HepG2 (cell line): ENCODE data around the gene S100A7. TPM values are rescaled to one million over a fixed set of nuclear protein-coding genes. Genes with fewer than 3 reads are reported as not detected.
A peak's percentile ranks its signal among the peaks of the same experiment; 100 is the strongest.

Experiments used
- ATAC-seq: fragments of 200-7000 bp; cut with Tn5 transposase; 3 replicates; pipeline ENCODE4 v1.9.1; 2020; ENCODE audit warnings: mild to moderate bottlenecking, moderate library complexity
- BruUV-seq: library from RNA; stranded (reverse); fragments of 400-500 nt; replicated peaks from 2 replicates; lab custom pipeline; 2021; lab: Mats Ljungman, UMichigan
- CTCF ChIA-PET: fragments of 300-600 bp; formaldehyde crosslinking; extraction: SDS; loops from one replicate; lab custom pipeline; 2021; ENCODE audit warnings: low total read pairs, inconsistent platforms, low intra/inter-chr PET ratio; lab: Yijun Ruan, JAX
- POLR2A ChIA-PET: fragments of 350-600 bp; sonication (Branson Sonifier 250); formaldehyde crosslinking; loops from one replicate; lab custom pipeline; 2020; ENCODE audit warnings: antibody characterized with exemption, inconsistent platforms; lab: Yijun Ruan, JAX
- DNase-seq: peaks from one replicate; pipeline ENCODE4 v3.0.0-alpha.2; 2015; ENCODE audit warnings: low spot score
- FAIRE-seq: peaks from 3 replicates; lab custom pipeline; 2011; peaks lifted over from hg19 to GRCh38; lab: Jason Lieb, UNC
- H2AFZ ChIP-seq: one replicate; pipeline ENCODE4 v1.6.1; 2011; ENCODE audit warnings: low read length, inconsistent platforms
- H3K27ac ChIP-seq: fragments of 300-600 bp; 3 replicates; pipeline ENCODE4 v1.8.0; 2011; ENCODE audit warnings: mixed run types, mild to moderate bottlenecking, mixed read lengths, low read length, inconsistent platforms; ENCODE audit not compliant: insufficient read depth; ENCODE audit errors: extremely low read length
- H3K27me3 ChIP-seq, 2 experiments: fragments of 200-600 bp in 1 of 2; 2 replicates in 1 of 2; 3 replicates in 1 of 2; pipeline versions ENCODE4 v1.6.0 to v1.8.0; 2011; ENCODE audit warnings: low read length in 2 of 2, mild to moderate bottlenecking in 2 of 2, moderate library complexity in 2 of 2, inconsistent platforms in 1 of 2; ENCODE audit not compliant: insufficient read depth in 2 of 2, control insufficient read depth in 1 of 2
- H3K36me3 ChIP-seq, 2 experiments: fragments of 200-600 bp in 1 of 2; replicated peaks in 1 of 2; 2 replicates in 1 of 2; 3 replicates in 1 of 2; pipeline versions ENCODE4 v1.5.1 to v1.8.0; 2011; ENCODE audit warnings: low read length in 2 of 2, inconsistent platforms in 1 of 2; ENCODE audit not compliant: insufficient read depth in 2 of 2, control insufficient read depth in 1 of 2
- H3K4me1 ChIP-seq: 2 replicates; pipeline ENCODE4 v1.5.1; 2012; ENCODE audit warnings: low read length, inconsistent platforms; ENCODE audit not compliant: insufficient read depth
- H3K4me2 ChIP-seq: 2 replicates; pipeline ENCODE4 v1.6.0; 2011; ENCODE audit warnings: low read depth, low read length, inconsistent platforms
- H3K4me3 ChIP-seq, 3 experiments: fragments of 200-600 bp in 1 of 3; sonication (generic), shearing (Covaris generic) in 1 of 3; replicated peaks in 1 of 3; 2 replicates each; pipeline ENCODE4 v1.5.1; 2011 to 2016; ENCODE audit warnings: low read length in 3 of 3, inconsistent platforms in 2 of 3, low read depth in 2 of 3, mild to moderate bottlenecking in 2 of 3, control low read depth in 1 of 3, mixed read lengths in 1 of 3; ENCODE audit not compliant: insufficient read depth in 1 of 3
- H3K79me2 ChIP-seq: one replicate; pipeline ENCODE4 v1.6.1; 2011; ENCODE audit warnings: low read length, inconsistent platforms; ENCODE audit not compliant: insufficient read depth
- H3K9ac ChIP-seq: 2 replicates; pipeline ENCODE4 v1.6.0; 2011; ENCODE audit warnings: mild to moderate bottlenecking, low read depth, low read length, inconsistent platforms; ENCODE audit not compliant: insufficient read depth
- H3K9me3 ChIP-seq: 2 replicates; pipeline ENCODE4 v1.5.1; 2012; ENCODE audit warnings: mild to moderate bottlenecking, low read length
- H4K20me1 ChIP-seq: 2 replicates; pipeline ENCODE4 v1.6.0; 2011; ENCODE audit warnings: inconsistent platforms, mild to moderate bottlenecking, low read length, moderate library complexity; ENCODE audit not compliant: insufficient read depth
- CREBL2 ChIP-seq: sonication (generic); formaldehyde crosslinking; IDR thresholded peaks from 2 replicates; pipeline ENCODE4 v1.8.1; 2023; ENCODE audit warnings: missing genetic modification reagents, mild to moderate bottlenecking, borderline replicate concordance
- FOXK1 ChIP-seq: sonication (generic); formaldehyde crosslinking; IDR thresholded peaks from 2 replicates; pipeline ENCODE4 v1.4.0; 2020; ENCODE audit warnings: low read depth, missing genetic modification reagents, borderline replicate concordance
- JDP2 ChIP-seq: sonication (generic); formaldehyde crosslinking; IDR thresholded peaks from 2 replicates; pipeline ENCODE4 v1.8.1; 2022; ENCODE audit warnings: missing genetic modification reagents, borderline replicate concordance
- RBAK ChIP-seq: sonication (generic); formaldehyde crosslinking; IDR thresholded peaks from 2 replicates; pipeline ENCODE4 v1.5.1; 2020; ENCODE audit warnings: mild to moderate bottlenecking, missing genetic modification reagents
- SALL1 ChIP-seq: sonication (generic); formaldehyde crosslinking; IDR thresholded peaks from 2 replicates; pipeline ENCODE4 v1.8.0; 2022; ENCODE audit warnings: mild to moderate bottlenecking, missing genetic modification reagents
- SRF ChIP-seq: IDR thresholded peaks from 2 replicates; pipeline ENCODE4 v1.6.1; 2011; ENCODE audit warnings: mild to moderate bottlenecking, low read depth, low read length, moderate library complexity
- SSRP1 ChIP-seq: IDR thresholded peaks from 2 replicates; pipeline ENCODE4 v1.6.1; 2016; ENCODE audit warnings: control low read depth
- SUZ12 ChIP-seq: fragments of 150-350 bp; IDR thresholded peaks from 2 replicates; pipeline ENCODE4 v1.6.1; 2014; ENCODE audit warnings: low read depth, low read length
- ZFP36 ChIP-seq: fragments of 150-350 bp; IDR thresholded peaks from 2 replicates; pipeline ENCODE4 v1.6.1; 2018; ENCODE audit warnings: borderline replicate concordance, low read length, low read depth; ENCODE audit not compliant: partially characterized antibody
- ZNF333 ChIP-seq: sonication (generic); formaldehyde crosslinking; IDR thresholded peaks from 2 replicates; pipeline ENCODE4 v1.4.0; 2020; ENCODE audit warnings: mild to moderate bottlenecking, missing genetic modification reagents, borderline replicate concordance
- ZNF672 ChIP-seq: sonication (generic); formaldehyde crosslinking; IDR thresholded peaks from 2 replicates; pipeline ENCODE4 v1.8.1; 2022; ENCODE audit warnings: missing genetic modification reagents
- WGBS: methylation state at CpG from one replicate; pipeline ENCODE4 v1.1.6; 2017; ENCODE audit warnings: low lambda C conversion rate; 5-methylcytosine and 5-hydroxymethylcytosine counted together
- in situ Hi-C: cut with HindIII; loops from 2 replicates; pipeline ENCODE4 v1.10.0; 2017; ENCODE audit warnings: low pct_unique_long_range_greater_than_20kb; ENCODE audit not compliant: extremely low pct_ligation_motif_present
- intact Hi-C: fragments of 100-400 bp; cut with micrococcal nuclease; formaldehyde crosslinking; loops from one replicate; pipeline ENCODE4 v1.10.0; 2022; ENCODE audit not compliant: unreplicated experiment
- polyA plus RNA-seq, 8 experiments: library from polyadenylated mRNA; depleted of rRNA in 3 of 8; stranded (reverse) in 7 of 8; unstranded in 1 of 8; fragments of >200 nt; fragmentation: Illumina TruSeq in 4 of 8; extraction: Trizol in 4 of 8; gene quantifications; 2 replicates each; pipeline versions ENCODE4 v1.2.1 to v1.2.3, GENCODE V29; 2011 to 2016; ENCODE audit warnings: low read depth in 4 of 8, missing spikeins in 1 of 8, mixed read lengths in 1 of 8; ENCODE audit not compliant: insufficient read depth in 1 of 8
- total RNA-seq, 5 experiments: library from RNA; depleted of rRNA; stranded (reverse); fragments of >200 nt; fragmentation: Illumina TruSeq; extraction: Trizol; gene quantifications; 2 replicates each; pipeline ENCODE4 v1.2.3, GENCODE V29; 2016; ENCODE audit warnings: low read depth in 1 of 5
- TF ChIP-seq, protein P1 (sequence below): IDR thresholded peaks from 2 replicates; pipeline ENCODE4 v1.4.0; 2020; ENCODE audit warnings: mild to moderate bottlenecking, missing genetic modification reagents
- TF ChIP-seq, protein P2 (sequence below): sonication (generic); formaldehyde crosslinking; conservative IDR thresholded peaks from 2 replicates; pipeline ENCODE4 v1.8.0; 2022; ENCODE audit warnings: missing genetic modification reagents
- TF ChIP-seq, protein P3 (sequence below): sonication (generic); formaldehyde crosslinking; IDR thresholded peaks from 2 replicates; pipeline ENCODE4 v1.4.0; 2020; ENCODE audit warnings: missing genetic modification reagents

S100A7 gene
- total and polyA plus RNA-seq, 2 of the 13 experiments (the other 11 are each of a cell fraction or from before 2014, with no cell fraction given) = not detected

DNA sequence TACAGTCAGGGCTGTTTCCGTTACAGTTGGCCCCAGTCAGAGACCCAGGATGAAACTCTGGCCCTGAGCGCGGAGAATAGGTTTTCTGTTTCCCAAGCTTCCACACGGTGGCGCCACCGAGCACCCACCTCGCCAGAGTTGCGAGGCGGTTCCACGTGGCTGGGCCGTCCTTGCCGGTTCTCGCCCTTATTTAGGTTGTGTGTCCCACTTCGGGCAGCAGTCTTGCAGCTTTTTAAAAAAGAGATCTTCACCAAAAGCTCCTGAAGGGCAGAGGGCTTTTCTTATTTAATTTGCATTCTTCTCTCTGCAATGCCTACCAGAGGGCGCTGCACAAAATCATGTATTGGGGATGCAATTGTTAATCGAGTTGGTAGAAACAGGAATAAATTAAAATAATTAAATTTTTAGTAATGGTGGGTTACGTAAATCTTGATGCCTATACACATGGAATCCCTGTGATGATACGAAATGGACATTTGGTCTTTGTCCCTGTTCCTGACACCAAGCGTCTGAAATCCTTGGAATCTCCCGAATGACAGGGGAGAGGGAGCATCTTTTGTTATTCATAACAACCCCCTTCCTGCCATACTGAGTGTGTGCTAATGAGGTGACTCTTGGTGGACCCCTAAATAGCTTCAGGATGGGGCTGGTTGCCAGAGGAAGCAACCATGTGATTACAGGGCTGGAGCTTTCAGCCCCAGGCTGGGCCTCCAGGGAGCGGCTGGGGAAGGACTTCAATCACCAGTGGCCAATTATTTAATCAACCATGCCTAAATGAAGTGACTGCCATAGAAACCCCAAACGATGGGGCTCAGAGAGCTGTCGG, 5.6 kb upstream of the S100A7 start:
- peak; percentile 12 for DNase-seq
- in situ Hi-C loops = no loop called here
- Histone ChIP-seq H3K27ac (no peak overlapping the region), H3K36me3 (no peaks in the 10 kb centered on the region), H3K27me3 (peaks cover 0 to 3% of the 10 kb centered on the region in 2 experiments; a peak in 1 of 5 replicates), H2AFZ (no peak overlapping the region), H3K79me2 (no peaks in the 10 kb centered on the region), H3K4me3 (no peak overlapping the region), H3K9ac (no peak overlapping the region), H3K4me1 (no peaks in the 10 kb centered on the region), H4K20me1 (no peaks in the 10 kb centered on the region), H3K4me2 (no peak overlapping the region), H3K9me3 (no peaks in the 10 kb centered on the region)
- POLR2A ChIA-PET = no interaction called here
- intact Hi-C loops = loop anchor here (1.0 kb wide), 1 partner anchor 29 kb away; no protein-coding TSS in a partner anchor
- BruUV-seq = no TSS peak
- FAIRE-seq = peak; percentile 52
- 41% methylated on average over 15 of the region's 23 CpGs for WGBS
- CTCF ChIA-PET = interaction anchor here (1.4 to 2.0 kb wide), 2 partner anchors 29 to 114 kb away, joined by 4 to 16 read pairs; no protein-coding TSS in a partner anchor
- peak; percentile 86 for ATAC-seq
- TF ChIP-seq, protein P1, sequence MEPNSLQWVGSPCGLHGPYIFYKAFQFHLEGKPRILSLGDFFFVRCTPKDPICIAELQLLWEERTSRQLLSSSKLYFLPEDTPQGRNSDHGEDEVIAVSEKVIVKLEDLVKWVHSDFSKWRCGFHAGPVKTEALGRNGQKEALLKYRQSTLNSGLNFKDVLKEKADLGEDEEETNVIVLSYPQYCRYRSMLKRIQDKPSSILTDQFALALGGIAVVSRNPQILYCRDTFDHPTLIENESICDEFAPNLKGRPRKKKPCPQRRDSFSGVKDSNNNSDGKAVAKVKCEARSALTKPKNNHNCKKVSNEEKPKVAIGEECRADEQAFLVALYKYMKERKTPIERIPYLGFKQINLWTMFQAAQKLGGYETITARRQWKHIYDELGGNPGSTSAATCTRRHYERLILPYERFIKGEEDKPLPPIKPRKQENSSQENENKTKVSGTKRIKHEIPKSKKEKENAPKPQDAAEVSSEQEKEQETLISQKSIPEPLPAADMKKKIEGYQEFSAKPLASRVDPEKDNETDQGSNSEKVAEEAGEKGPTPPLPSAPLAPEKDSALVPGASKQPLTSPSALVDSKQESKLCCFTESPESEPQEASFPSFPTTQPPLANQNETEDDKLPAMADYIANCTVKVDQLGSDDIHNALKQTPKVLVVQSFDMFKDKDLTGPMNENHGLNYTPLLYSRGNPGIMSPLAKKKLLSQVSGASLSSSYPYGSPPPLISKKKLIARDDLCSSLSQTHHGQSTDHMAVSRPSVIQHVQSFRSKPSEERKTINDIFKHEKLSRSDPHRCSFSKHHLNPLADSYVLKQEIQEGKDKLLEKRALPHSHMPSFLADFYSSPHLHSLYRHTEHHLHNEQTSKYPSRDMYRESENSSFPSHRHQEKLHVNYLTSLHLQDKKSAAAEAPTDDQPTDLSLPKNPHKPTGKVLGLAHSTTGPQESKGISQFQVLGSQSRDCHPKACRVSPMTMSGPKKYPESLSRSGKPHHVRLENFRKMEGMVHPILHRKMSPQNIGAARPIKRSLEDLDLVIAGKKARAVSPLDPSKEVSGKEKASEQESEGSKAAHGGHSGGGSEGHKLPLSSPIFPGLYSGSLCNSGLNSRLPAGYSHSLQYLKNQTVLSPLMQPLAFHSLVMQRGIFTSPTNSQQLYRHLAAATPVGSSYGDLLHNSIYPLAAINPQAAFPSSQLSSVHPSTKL (CRISPR knock-in tag) = 0 out of 2 replicates have a peak, but pooled peaks have one; percentile 21
- TF ChIP-seq JDP2 (CRISPR knock-in tag) (no peak), RBAK (CRISPR knock-in tag) (no peak), ZNF672 (CRISPR knock-in tag) (no peak), SALL1 (CRISPR knock-in tag) (peak; percentile 38; the same call in 1 of the 2 replicates), ZNF333 (CRISPR knock-in tag) (no peak), SSRP1 (CRISPR knock-in tag) (no peak), CREBL2 (CRISPR knock-in tag) (no peak), SUZ12 (no peak), ZFP36 (no peak), SRF (no peak), FOXK1 (CRISPR knock-in tag) (no peak)
- TF ChIP-seq, protein P2, sequence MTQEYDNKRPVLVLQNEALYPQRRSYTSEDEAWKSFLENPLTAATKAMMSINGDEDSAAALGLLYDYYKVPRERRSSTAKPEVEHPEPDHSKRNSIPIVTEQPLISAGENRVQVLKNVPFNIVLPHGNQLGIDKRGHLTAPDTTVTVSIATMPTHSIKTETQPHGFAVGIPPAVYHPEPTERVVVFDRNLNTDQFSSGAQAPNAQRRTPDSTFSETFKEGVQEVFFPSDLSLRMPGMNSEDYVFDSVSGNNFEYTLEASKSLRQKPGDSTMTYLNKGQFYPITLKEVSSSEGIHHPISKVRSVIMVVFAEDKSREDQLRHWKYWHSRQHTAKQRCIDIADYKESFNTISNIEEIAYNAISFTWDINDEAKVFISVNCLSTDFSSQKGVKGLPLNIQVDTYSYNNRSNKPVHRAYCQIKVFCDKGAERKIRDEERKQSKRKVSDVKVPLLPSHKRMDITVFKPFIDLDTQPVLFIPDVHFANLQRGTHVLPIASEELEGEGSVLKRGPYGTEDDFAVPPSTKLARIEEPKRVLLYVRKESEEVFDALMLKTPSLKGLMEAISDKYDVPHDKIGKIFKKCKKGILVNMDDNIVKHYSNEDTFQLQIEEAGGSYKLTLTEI = no peak
- TF ChIP-seq, protein P3, sequence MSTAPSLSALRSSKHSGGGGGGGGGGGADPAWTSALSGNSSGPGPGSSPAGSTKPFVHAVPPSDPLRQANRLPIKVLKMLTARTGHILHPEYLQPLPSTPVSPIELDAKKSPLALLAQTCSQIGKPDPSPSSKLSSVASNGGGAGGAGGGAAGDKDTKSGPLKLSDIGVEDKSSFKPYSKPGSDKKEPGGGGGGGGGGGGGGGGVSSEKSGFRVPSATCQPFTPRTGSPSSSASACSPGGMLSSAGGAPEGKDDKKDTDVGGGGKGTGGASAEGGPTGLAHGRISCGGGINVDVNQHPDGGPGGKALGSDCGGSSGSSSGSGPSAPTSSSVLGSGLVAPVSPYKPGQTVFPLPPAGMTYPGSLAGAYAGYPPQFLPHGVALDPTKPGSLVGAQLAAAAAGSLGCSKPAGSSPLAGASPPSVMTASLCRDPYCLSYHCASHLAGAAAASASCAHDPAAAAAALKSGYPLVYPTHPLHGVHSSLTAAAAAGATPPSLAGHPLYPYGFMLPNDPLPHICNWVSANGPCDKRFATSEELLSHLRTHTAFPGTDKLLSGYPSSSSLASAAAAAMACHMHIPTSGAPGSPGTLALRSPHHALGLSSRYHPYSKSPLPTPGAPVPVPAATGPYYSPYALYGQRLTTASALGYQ (CRISPR knock-in tag) = no peak
